Transverse colon (tissue), 4 donors: ENCODE measurements around the gene CELSR2. TPM values are rescaled to one million over a fixed set of nuclear protein-coding genes. Genes with fewer than 3 reads are reported as not detected.
A peak's percentile ranks its signal among the peaks of the same experiment; 100 is the strongest.

ENCODE experiments used
- DNase-seq: peaks from one replicate; pipeline ENCODE4 v3.0.0-alpha.2; 2019
- H3K27ac ChIP-seq, 4 donors: fragments of 200-600 bp; sonication (generic); 2 replicates each; pipeline ENCODE4 v1.5.1; 2016 to 2018; ENCODE audit warnings: inconsistent platforms in 4 of 4
- H3K27me3 ChIP-seq: fragments of 200-600 bp; sonication (generic); 2 replicates; pipeline ENCODE4 v1.5.1; 2017; ENCODE audit warnings: inconsistent platforms
- H3K36me3 ChIP-seq, 4 donors: fragments of 200-600 bp; sonication (generic); 2 replicates each; pipeline ENCODE4 v1.5.1; 2017 to 2019; ENCODE audit warnings: inconsistent platforms in 4 of 4
- H3K4me1 ChIP-seq, 4 donors: fragments of 200-600 bp; sonication (generic); 2 replicates each; pipeline ENCODE4 v1.5.1; 2017 to 2020; ENCODE audit warnings: inconsistent platforms in 4 of 4
- H3K4me3 ChIP-seq, 4 donors: fragments of 200-600 bp; sonication (generic); 1 replicate in 1 of 4; 2 replicates in 3 of 4; pipeline versions ENCODE4 v1.5.1 to v1.6.1; 2017 to 2019; ENCODE audit warnings: inconsistent platforms in 4 of 4
- H3K9me3 ChIP-seq, 2 donors: fragments of 200-600 bp; sonication (generic); 2 replicates each; pipeline ENCODE4 v1.5.1; 2017 to 2019; ENCODE audit warnings: inconsistent platforms in 2 of 2
- EP300 ChIP-seq: sonication (generic); formaldehyde crosslinking; IDR thresholded peaks from one replicate; pipeline ENCODE4 v1.6.1; 2017; ENCODE audit warnings: antibody characterized with exemption, low read depth
- POLR2A ChIP-seq: fragments of 450-650 bp; IDR thresholded peaks from one replicate; pipeline ENCODE4 v1.6.1; 2016; ENCODE audit warnings: antibody characterized with exemption, mild to moderate bottlenecking, moderate library complexity
- POLR2AphosphoS5 ChIP-seq, 3 donors: sonication (generic); formaldehyde crosslinking; IDR thresholded peaks; one replicate each; pipeline ENCODE4 v1.6.1; 2016; ENCODE audit warnings: antibody characterized with exemption in 3 of 3
- WGBS, 2 donors: methylation state at CpG; one replicate each; pipeline ENCODE4 v1.1.5; 2018; ENCODE audit warnings: low coverage in 1 of 2; 5-methylcytosine and 5-hydroxymethylcytosine counted together
- in situ Hi-C, 4 donors: fragments of 200-750 bp; cut with MboI; loops; one replicate each; pipeline versions ENCODE4 v1.15.0 to v1.15.1; 2017; ENCODE audit warnings: low sequenced_read_pairs in 3 of 4, low pct_ligation_motif_present in 1 of 4, low pct_unique_long_range_greater_than_20kb in 1 of 4
- intact Hi-C: fragments of 100-400 bp; cut with DNase I; formaldehyde crosslinking; loops from one replicate; pipeline ENCODE4 v1.15.1; 2023; ENCODE audit warnings: low total_unique reads
- total RNA-seq, 4 donors: library from RNA; depleted of rRNA; stranded (reverse); fragments of >200 nt; gene quantifications; one replicate each; pipeline ENCODE4 v1.1.0, GENCODE V29; 2016
- TF ChIP-seq, protein P1 (sequence below), 5 experiments: fragments of 200-600 bp in 3 of 5; fragments of 450-650 bp in 2 of 5; sonication (generic) in 3 of 5; IDR thresholded peaks; 1 replicate in 2 of 5; 2 replicates in 3 of 5; pipeline ENCODE4 v1.5.1; 2016 to 2017; ENCODE audit warnings: antibody characterized with exemption in 5 of 5, inconsistent platforms in 3 of 5, mild to moderate bottlenecking in 2 of 5, moderate library complexity in 1 of 5

CELSR2 gene
- total RNA-seq, 4 donors from 2014 or later = 1.8 to 3.7 (median 3.2) TPM

DNA sequence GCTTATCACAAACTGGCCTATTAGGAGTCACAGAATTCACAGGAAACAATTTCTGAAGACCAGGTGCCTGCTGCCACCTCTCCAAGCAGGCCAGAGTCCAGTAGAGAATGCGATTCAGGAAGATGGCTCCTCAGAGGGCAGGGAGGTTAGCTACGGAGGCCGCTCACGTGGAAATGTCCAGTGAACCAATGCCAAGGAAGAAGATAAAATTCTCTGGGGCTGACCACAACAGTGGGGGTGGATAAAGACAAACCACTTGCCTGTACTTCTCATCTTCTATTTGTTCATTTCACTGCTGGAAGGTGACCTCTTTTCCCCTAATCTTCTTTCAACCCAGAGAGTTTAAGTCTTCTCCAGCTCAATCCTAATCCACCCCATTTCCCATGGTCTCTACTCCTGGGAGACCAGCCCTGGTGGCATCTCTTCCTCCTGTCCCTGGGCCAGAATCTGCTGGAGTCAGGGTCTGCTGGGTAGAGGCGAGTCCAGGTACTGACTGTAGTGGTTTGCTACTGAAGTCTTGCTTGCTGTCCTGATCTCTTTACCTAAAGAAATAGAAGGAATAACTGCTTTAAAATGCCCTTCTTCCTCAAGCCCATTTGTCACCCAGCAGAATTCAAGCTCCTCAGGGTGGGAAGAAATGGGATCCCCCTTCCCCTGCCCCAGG, 30.4 kb downstream of the CELSR2 start:
- TF ChIP-seq POLR2AphosphoS5 (IDR thresholded peaks at IDR 0.05) (no peak), POLR2A (no peak), EP300 (no peak)
- TF ChIP-seq, protein P1, sequence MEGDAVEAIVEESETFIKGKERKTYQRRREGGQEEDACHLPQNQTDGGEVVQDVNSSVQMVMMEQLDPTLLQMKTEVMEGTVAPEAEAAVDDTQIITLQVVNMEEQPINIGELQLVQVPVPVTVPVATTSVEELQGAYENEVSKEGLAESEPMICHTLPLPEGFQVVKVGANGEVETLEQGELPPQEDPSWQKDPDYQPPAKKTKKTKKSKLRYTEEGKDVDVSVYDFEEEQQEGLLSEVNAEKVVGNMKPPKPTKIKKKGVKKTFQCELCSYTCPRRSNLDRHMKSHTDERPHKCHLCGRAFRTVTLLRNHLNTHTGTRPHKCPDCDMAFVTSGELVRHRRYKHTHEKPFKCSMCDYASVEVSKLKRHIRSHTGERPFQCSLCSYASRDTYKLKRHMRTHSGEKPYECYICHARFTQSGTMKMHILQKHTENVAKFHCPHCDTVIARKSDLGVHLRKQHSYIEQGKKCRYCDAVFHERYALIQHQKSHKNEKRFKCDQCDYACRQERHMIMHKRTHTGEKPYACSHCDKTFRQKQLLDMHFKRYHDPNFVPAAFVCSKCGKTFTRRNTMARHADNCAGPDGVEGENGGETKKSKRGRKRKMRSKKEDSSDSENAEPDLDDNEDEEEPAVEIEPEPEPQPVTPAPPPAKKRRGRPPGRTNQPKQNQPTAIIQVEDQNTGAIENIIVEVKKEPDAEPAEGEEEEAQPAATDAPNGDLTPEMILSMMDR (IDR thresholded peaks at IDR 0.05) = no peak
- in situ Hi-C loops = loop anchor here in 3 of 4 donors (5.0 to 25.0 kb wide), 2 partner anchors 123 to 133 kb away; no protein-coding TSS in a partner anchor
- intact Hi-C loops = loop anchor here (5.0 kb wide), 1 partner anchor 118 kb away; the partner anchor contains the start of gene SORT1
- Histone ChIP-seq H3K27me3 (no peaks in the 10 kb centered on the region), H3K9me3 (no peaks in the 10 kb centered on the region), H3K4me3 (no peak overlapping the region), H3K27ac (no peak overlapping the region), H3K4me1 (peaks cover 13 to 44% (median 35%) of the 10 kb centered on the region in 4 donors), H3K36me3 (no peaks in the 10 kb centered on the region)
- 93 to 100% methylated on average over 1 to 5 of the region's 5 CpGs for WGBS, 2 donors
- DNase-seq = no peak

DNA sequence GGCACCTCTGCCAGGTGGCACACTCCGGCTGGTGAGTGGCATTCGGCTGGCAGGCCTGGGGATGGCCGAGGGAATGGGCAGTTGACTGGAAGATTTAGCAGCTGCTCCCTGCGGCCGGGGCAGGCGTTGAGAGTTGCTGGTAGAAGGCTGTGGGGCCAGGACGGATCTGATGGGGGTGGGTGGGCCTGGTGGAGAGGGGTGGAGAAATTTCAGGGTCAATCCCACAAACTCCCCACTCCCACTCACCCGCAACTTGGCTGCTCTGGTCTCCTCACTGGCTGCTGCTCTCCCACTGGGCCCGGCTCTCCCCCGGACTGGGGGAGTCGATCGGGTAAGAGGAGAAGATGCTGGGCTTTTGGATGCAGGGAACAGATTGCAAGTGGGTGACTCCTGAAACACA, 31.5 kb downstream of the CELSR2 start:
- DNase-seq = no peak
- Histone ChIP-seq H3K9me3 (no peaks in the 10 kb centered on the region), H3K27ac (no peak overlapping the region), H3K27me3 (no peaks in the 10 kb centered on the region), H3K4me1 (peaks cover 8 to 37% (median 29%) of the 10 kb centered on the region in 4 donors), H3K4me3 (no peak overlapping the region), H3K36me3 (no peaks in the 10 kb centered on the region)
- intact Hi-C loops = loop anchor here (5.0 kb wide), 1 partner anchor 116 kb away; the partner anchor contains the start of gene SORT1
- in situ Hi-C loops = loop anchor here in 1 of 4 donors (25.0 kb wide), 1 partner anchor 131 kb away; no protein-coding TSS in a partner anchor
- TF ChIP-seq POLR2AphosphoS5 (IDR thresholded peaks at IDR 0.05) (no peak), POLR2A (no peak), EP300 (no peak)
- TF ChIP-seq, protein P1 (IDR thresholded peaks at IDR 0.05) = no peak
- WGBS, 2 donors = 94 to 96% methylated on average over 4 to 12 of the region's 12 CpGs

DNA sequence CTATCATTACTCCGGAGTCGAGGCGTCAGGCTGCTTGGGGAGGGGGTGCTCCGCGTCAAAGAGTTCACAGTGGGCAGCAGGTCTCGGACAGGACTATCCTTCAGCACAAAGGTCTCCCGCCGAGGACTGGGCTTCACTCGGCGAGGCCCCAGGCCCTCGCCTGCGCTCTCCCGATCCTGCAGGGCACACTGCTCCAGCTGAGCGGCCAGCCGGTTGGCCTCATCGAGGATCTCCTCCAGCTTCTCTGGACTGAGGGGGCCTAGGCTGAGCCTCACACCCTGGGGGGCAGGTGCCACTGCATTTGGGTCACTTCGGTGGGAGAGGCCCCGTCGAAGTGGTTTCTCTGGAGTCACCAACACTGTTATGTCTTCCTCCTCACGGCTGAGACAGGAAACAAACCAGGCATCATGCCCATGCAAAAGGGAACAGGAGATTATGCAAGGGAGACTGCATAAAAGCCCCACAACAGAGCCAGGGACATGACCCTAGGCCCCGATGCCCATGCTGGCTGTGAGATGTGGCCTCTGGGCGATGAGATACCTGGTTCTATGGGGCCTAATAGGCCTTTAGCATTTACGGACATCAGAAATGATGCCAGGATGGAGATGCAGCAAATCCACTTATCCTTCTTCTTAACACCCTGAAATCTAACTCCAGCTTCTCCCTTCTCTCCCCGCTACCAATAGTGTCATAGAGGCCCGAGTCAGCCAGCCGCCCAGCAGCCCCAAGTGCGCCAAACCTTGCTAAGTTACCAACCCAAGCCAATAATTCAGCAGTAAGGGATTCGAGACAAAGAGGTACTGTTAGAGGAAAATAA, 32.5 kb downstream of the CELSR2 start:
- Histone ChIP-seq H3K9me3 (no peaks in the 10 kb centered on the region), H3K4me3 (peak overlapping the region in 2 of 4 donors; percentile 52), H3K27me3 (no peaks in the 10 kb centered on the region), H3K36me3 (no peaks in the 10 kb centered on the region), H3K27ac (no peak overlapping the region), H3K4me1 (peaks cover 8 to 33% (median 29%) of the 10 kb centered on the region in 4 donors)
- intact Hi-C loops = loop anchor here (5.0 kb wide), 1 partner anchor 115 kb away; the partner anchor contains the start of gene SORT1
- no peak for DNase-seq
- in situ Hi-C loops = loop anchor here in 1 of 4 donors (25.0 kb wide), 1 partner anchor 130 kb away; no protein-coding TSS in a partner anchor
- TF ChIP-seq POLR2AphosphoS5 (IDR thresholded peaks at IDR 0.05) (no peak), POLR2A (no peak), EP300 (no peak)
- TF ChIP-seq, protein P1 (IDR thresholded peaks at IDR 0.05) = no peak
- 73% methylated on average over 27 of the region's 28 CpGs; no CpG with 5 or more reads in 1 of the 2 donors for WGBS, 2 donors

DNA sequence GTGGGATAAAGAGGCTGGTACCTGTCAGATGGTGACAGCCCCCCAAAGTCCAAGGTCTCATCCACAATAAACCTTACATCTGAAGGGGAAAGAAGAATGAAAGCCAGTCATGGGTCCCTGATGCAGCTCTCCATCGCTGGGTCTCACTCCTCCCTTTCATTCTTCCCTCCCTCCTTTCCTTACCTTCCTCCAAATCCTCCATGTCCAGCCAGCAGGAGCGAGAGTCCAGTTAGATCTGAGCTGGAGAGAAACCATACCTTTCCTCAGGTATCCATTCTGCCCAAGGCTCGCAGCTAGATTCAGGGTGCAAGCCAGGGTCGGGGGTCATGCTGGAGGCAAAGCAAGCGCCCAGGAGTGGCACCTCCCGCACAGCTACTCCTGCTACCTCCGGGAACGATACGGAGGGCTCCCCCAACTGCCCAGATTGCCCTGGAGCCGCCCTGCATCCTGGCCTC, 33.2 kb downstream of the CELSR2 start:
- TF ChIP-seq POLR2AphosphoS5 (IDR thresholded peaks at IDR 0.05) (no peak), EP300 (no peak), POLR2A (no peak)
- TF ChIP-seq, protein P1 (IDR thresholded peaks at IDR 0.05) = no peak
- Histone ChIP-seq H3K4me1 (peaks cover 8 to 27% (median 23%) of the 10 kb centered on the region in 4 donors), H3K27me3 (no peaks in the 10 kb centered on the region), H3K9me3 (no peaks in the 10 kb centered on the region), H3K4me3 (peak overlapping the region; percentile 39 to 52 (median 52)), H3K27ac (peak overlapping the region; percentile 87 to 96 (median 90)), H3K36me3 (no peaks in the 10 kb centered on the region)
- no peak for DNase-seq
- in situ Hi-C loops = loop anchor here in 1 of 4 donors (25.0 kb wide), 1 partner anchor 130 kb away; no protein-coding TSS in a partner anchor
- intact Hi-C loops = loop anchor here (5.0 kb wide), 1 partner anchor 115 kb away; the partner anchor contains the start of gene SORT1
- 0 to 16% methylated on average over 1 to 10 of the region's 10 CpGs for whole genome bisulfite sequencing, 2 donors
